B cell (primary cell): Measurements from ENCODE around the gene MTHFD1L. TPM values are rescaled to one million over a fixed set of nuclear protein-coding genes. Genes with fewer than 3 reads are reported as not detected.

Experiments used
- ATAC-seq: fragments of 200-7000 bp; cut with Tn5 transposase; one replicate; pipeline ENCODE4 v1.10.0; 2021; ENCODE audit warnings: low read depth, mild to moderate bottlenecking, moderate number of reproducible peaks, moderate library complexity
- CTCF ChIA-PET: fragments of 350-600 bp; sonication (Branson Sonifier 250); formaldehyde crosslinking; loops from one replicate; lab custom pipeline; 2021; ENCODE audit warnings: antibody characterized with exemption, inconsistent platforms; lab: Charles Lee
- POLR2A ChIA-PET: fragments of 350-600 bp; sonication (Branson Sonifier 250); formaldehyde crosslinking; loops from one replicate; lab custom pipeline; 2021; ENCODE audit warnings: antibody characterized with exemption; lab: Charles Lee
- DNase-seq: peaks from one replicate; pipeline ENCODE4 v3.0.0; 2013
- H2AFZ ChIP-seq: 2 replicates; pipeline ENCODE4 v1.6.1; 2012; ENCODE audit warnings: mild to moderate bottlenecking, low read depth, low read length; ENCODE audit not compliant: insufficient read depth, poor library complexity, severe bottlenecking
- H3K27ac ChIP-seq, 2 donors: 1 replicate in 1 of 2; 2 replicates in 1 of 2; pipeline ENCODE4 v1.5.1; 2012 to 2013; ENCODE audit warnings: low read length in 2 of 2, mild to moderate bottlenecking in 2 of 2, moderate library complexity in 1 of 2
- H3K27me3 ChIP-seq, 4 experiments: fragments of 200-600 bp in 1 of 4; sonication (generic) in 1 of 4; replicated peaks in 1 of 4; 1 replicate in 2 of 4; 2 replicates in 2 of 4; pipeline versions ENCODE4 v1.6.1 to v1.7.0; 2013 to 2016; ENCODE audit warnings: low read length in 3 of 4, mild to moderate bottlenecking in 2 of 4, mixed read lengths in 1 of 4, moderate library complexity in 1 of 4; ENCODE audit not compliant: insufficient read depth in 4 of 4, control insufficient read depth in 3 of 4; ENCODE audit errors: control extremely low read depth in 1 of 4
- H3K36me3 ChIP-seq, 2 experiments: replicated peaks in 1 of 2; 1 replicate in 1 of 2; 2 replicates in 1 of 2; pipeline versions ENCODE4 v1.6.1 to v1.7.1; 2013; ENCODE audit warnings: low read length in 1 of 2; ENCODE audit not compliant: insufficient read depth in 2 of 2, control insufficient read depth in 1 of 2; ENCODE audit errors: control extremely low read depth in 1 of 2, extremely low read depth in 1 of 2
- H3K4me1 ChIP-seq, 2 donors: fragments of 200-600 bp in 1 of 2; sonication (generic) in 1 of 2; 1 replicate in 1 of 2; 2 replicates in 1 of 2; pipeline versions ENCODE4 v1.5.1 to v1.6.1; 2013 to 2017; ENCODE audit warnings: low read length in 2 of 2; ENCODE audit not compliant: control insufficient read depth in 2 of 2, insufficient read depth in 2 of 2
- H3K4me2 ChIP-seq: replicated peaks from 2 replicates; pipeline ENCODE3; 2012; ENCODE audit warnings: mild to moderate bottlenecking, low read depth, low read length; ENCODE audit not compliant: poor library complexity, severe bottlenecking
- H3K4me3 ChIP-seq, 5 experiments: fragments of 200-600 bp in 1 of 5; sonication (generic) in 1 of 5; 1 replicate in 3 of 5; 2 replicates in 2 of 5; pipeline versions ENCODE4 v1.5.1 to v1.7.0; 2011 to 2016; ENCODE audit warnings: low read length in 4 of 5, mild to moderate bottlenecking in 4 of 5, low read depth in 2 of 5, control low read depth in 1 of 5, moderate library complexity in 1 of 5; ENCODE audit not compliant: insufficient read depth in 1 of 5; ENCODE audit errors: control extremely low read depth in 1 of 5, extremely low read depth in 1 of 5
- H3K79me2 ChIP-seq: fragments of 200-600 bp; sonication (generic); one replicate; pipeline ENCODE4 v1.6.0; 2016; ENCODE audit warnings: low read length; ENCODE audit not compliant: control insufficient read depth, insufficient read depth
- H3K9ac ChIP-seq: fragments of 200-600 bp; sonication (generic); 2 replicates; pipeline ENCODE4 v1.6.1; 2017; ENCODE audit warnings: mild to moderate bottlenecking, low read length, moderate library complexity
- H3K9me3 ChIP-seq, 3 donors: one replicate each; pipeline versions ENCODE4 v1.6.1 to v1.7.1; 2013; ENCODE audit warnings: low read length in 2 of 3; ENCODE audit not compliant: control insufficient read depth in 2 of 3, insufficient read depth in 1 of 3; ENCODE audit errors: control extremely low read depth in 1 of 3
- H4K20me1 ChIP-seq: 2 replicates; pipeline ENCODE4 v1.6.0; 2012; ENCODE audit warnings: mild to moderate bottlenecking, low read length; ENCODE audit not compliant: insufficient read depth, control insufficient read depth, poor library complexity, severe bottlenecking
- H3K27ac Mint-ChIP-seq: one replicate; pipeline ENCODE4 v1.8.0; 2021; ENCODE audit warnings: mixed read lengths
- H3K27me3 Mint-ChIP-seq: one replicate; pipeline ENCODE4 v1.8.0; 2021; ENCODE audit warnings: mixed read lengths
- H3K4me1 Mint-ChIP-seq: one replicate; pipeline ENCODE4 v1.8.0; 2021; ENCODE audit warnings: mixed read lengths
- H3K4me3 Mint-ChIP-seq: one replicate; pipeline ENCODE4 v1.8.0; 2021; ENCODE audit warnings: mixed read lengths
- H3K9me3 Mint-ChIP-seq: one replicate; pipeline ENCODE4 v1.8.0; 2022; ENCODE audit warnings: mixed read lengths; ENCODE audit not compliant: insufficient read depth
- CTCF ChIP-seq: fragments of 200-600 bp; IDR thresholded peaks from one replicate; pipeline ENCODE4 v1.8.0; 2022; ENCODE audit warnings: antibody characterized with exemption, mild to moderate bottlenecking
- EZH2 ChIP-seq: IDR thresholded peaks from 2 replicates; pipeline ENCODE4 v1.6.1; 2012; ENCODE audit warnings: borderline replicate concordance, low read depth, mild to moderate bottlenecking, moderate library complexity, low read length; ENCODE audit not compliant: insufficient read depth, poor library complexity, severe bottlenecking
- WGBS: methylation state at CpG from one replicate; pipeline ENCODE4 v1.1.5; 2013; ENCODE audit warnings: missing lambda C conversion rate; ENCODE audit not compliant: insufficient coverage; 5-methylcytosine and 5-hydroxymethylcytosine counted together
- intact Hi-C: fragments of 100-400 bp; cut with micrococcal nuclease; formaldehyde crosslinking; loops from one replicate; pipeline ENCODE4 v1.10.0; 2022
- polyA plus RNA-seq: library from polyadenylated mRNA; depleted of rRNA; stranded (reverse); fragments of >200 nt; gene quantifications from 2 replicates; pipeline ENCODE4 v1.2.3, GENCODE V29; 2012
- total RNA-seq, 2 donors: library from RNA; stranded (reverse); fragments of 120-200 nt in 1 of 2; gene quantifications; 1 replicate in 1 of 2; 2 replicates in 1 of 2; pipeline versions ENCODE4 v1.2.3 to v1.2.4, GENCODE V29; 2013 to 2022

Gene MTHFD1L
- total and polyA plus RNA-seq, 2 donors (not counting 1 experiment from before 2014, with no cell fraction given), result 2.9 to 16.1 TPM

- H2AFZ ChIP-seq, result no peak overlapping the region
- H3K4me3 Mint-ChIP-seq, result no peak overlapping the region
- no peaks in the 10 kb centered on the region for H3K27me3 ChIP-seq
- no peak overlapping the region for H3K9ac ChIP-seq
- intact Hi-C loops, result no loop called here
- peaks cover 0 to 3% (median 0%) of the 10 kb centered on the region in 3 donors for H3K9me3 ChIP-seq
- no peaks in the 10 kb centered on the region for H3K79me2 ChIP-seq
- H3K36me3 ChIP-seq, result no peaks in the 10 kb centered on the region
- no peak overlapping the region for H3K27ac ChIP-seq
- no peaks in the 10 kb centered on the region for H3K4me1 ChIP-seq
- no peak overlapping the region for H3K27ac Mint-ChIP-seq
- TF ChIP-seq CTCF (no peak), EZH2 (no peak)
- POLR2A ChIA-PET, result no interaction called here
- no peaks in the 10 kb centered on the region for H4K20me1 ChIP-seq
- H3K4me1 Mint-ChIP-seq, result no peaks in the 10 kb centered on the region
- no peaks in the 10 kb centered on the region for H3K27me3 Mint-ChIP-seq
- no peaks in the 10 kb centered on the region for H3K9me3 Mint-ChIP-seq
- no peak overlapping the region for H3K4me3 ChIP-seq
- CTCF ChIA-PET, result interaction anchor here (1.5 kb wide), 1 partner anchor 10 kb away, joined by 8 read pairs; no protein-coding TSS in a partner anchor
- DNase-seq (no peak), ATAC-seq (no peak)
- WGBS, result 100% methylated on average over 3 of the region's 7 CpGs
- H3K4me2 ChIP-seq, result no peak overlapping the region
Observed at GRCh38 chr6:151024597-151024996, 159.1 kb downstream of the MTHFD1L start.

GRCh38 chr6:151025076-151025475 is 159.6 kb downstream of the MTHFD1L start:
- Histone ChIP-seq H3K9ac (no peak overlapping the region), H4K20me1 (no peaks in the 10 kb centered on the region), H3K27ac (no peak overlapping the region), H3K27me3 (no peaks in the 10 kb centered on the region), H3K4me1 (no peaks in the 10 kb centered on the region), H2AFZ (no peak overlapping the region), H3K79me2 (no peaks in the 10 kb centered on the region), H3K36me3 (no peaks in the 10 kb centered on the region), H3K4me2 (no peak overlapping the region), H3K9me3 (peaks cover 0 to 3% (median 0%) of the 10 kb centered on the region in 3 donors), H3K4me3 (no peak overlapping the region)
- Mint-ChIP-seq H3K9me3 (no peaks in the 10 kb centered on the region), H3K27me3 (no peaks in the 10 kb centered on the region), H3K27ac (no peak overlapping the region), H3K4me1 (no peaks in the 10 kb centered on the region), H3K4me3 (no peak overlapping the region)
- CTCF ChIA-PET, result interaction anchor here (1.5 kb wide), 1 partner anchor 11 kb away, joined by 8 read pairs; no protein-coding TSS in a partner anchor
- intact Hi-C loops, result no loop called here
- ATAC-seq, result no peak
- no peak for DNase-seq
- 98% methylated on average over 13 of the region's 16 CpGs for WGBS
- TF ChIP-seq CTCF (no peak), EZH2 (no peak)
- POLR2A ChIA-PET, result no interaction called here
